NCI-H510A (cell line): ENCODE data around the gene ZNF740.

Experiments
- DNase-seq: peaks from one replicate; lab custom pipeline; 2025; lab: John Stamatoyannopoulos, UW

Gene ZNF740

DNA sequence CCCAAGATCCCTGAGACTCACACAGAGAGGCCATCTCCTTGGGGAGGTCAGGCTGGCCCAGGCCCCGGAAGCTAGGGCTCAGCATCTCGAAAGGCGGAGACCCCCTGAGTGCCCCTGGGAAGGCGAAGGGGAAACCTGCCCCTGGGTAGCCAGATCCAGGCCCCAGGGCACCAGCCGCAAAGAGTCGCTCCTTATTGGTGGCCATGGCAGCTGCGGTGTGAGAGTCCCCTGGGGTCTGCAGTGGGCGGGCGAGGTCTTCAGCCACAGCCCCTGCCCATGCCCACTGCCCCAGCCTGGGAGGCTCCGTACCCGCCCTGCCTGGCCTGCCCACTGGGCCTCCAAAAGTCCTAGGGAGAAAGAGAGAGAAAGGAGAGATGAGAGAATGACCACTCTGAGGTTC lies 46.8 kb downstream of the ZNF740 start:
- DNase-seq = no peak

GRCh38 chr12:53227836-53228235 lies 47.3 kb downstream of the ZNF740 start:
- DNase-seq = no peak

GRCh38 chr12:53229454-53229853 lies 48.9 kb downstream of the ZNF740 start:
- DNase-seq = no peak

DNA sequence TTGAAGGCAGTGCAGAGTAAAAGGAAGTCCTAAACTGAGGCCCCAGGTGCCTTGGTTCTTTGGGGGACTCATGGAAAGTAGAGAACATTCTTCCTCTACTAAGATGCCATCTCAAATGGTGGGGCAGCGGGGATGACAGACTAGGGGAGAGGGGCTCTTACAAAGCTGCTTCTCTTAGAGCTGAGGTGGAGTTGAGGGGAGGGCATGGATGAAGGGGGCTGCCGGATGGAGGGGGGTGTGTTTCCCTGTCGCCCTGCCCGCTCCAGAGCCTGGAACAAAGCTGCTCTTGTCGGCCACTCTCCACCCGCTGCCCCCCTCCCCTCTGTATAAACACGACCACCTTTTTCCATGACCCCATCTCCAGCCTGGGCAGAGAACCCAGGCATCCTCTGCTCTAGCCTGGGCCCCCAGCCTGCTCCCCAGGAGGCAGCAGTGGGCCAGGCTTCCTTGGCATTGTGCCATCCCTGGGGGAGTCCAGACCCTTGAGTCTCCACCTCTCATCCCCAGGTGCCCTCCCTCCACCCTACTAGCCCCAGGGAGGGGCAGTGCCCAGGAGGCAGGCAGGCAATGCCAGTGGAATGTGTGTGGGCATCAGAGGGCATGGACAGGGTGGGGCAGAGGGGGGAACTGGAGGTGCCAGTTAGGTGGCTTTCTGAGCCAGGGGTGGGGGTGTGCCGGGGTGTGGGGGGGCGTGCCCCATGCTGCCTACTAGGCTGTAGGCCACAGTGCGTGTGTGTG lies 49.8 kb downstream of the ZNF740 start:
- no peak for DNase-seq

DNA sequence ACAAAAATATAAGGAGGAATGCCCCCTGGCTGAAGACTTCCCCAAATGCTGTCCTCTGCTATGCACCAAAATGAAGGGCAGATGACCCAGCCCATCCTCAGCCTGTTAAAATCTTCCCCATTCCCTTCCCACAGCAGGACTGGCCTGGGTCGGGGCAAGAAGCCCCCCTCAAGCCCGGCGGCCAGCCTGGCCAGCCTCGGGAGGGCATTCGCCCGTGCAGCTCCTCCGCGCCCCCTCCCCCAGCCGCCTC lies 51.1 kb downstream of the ZNF740 start:
- DNase-seq = no peak

DNA sequence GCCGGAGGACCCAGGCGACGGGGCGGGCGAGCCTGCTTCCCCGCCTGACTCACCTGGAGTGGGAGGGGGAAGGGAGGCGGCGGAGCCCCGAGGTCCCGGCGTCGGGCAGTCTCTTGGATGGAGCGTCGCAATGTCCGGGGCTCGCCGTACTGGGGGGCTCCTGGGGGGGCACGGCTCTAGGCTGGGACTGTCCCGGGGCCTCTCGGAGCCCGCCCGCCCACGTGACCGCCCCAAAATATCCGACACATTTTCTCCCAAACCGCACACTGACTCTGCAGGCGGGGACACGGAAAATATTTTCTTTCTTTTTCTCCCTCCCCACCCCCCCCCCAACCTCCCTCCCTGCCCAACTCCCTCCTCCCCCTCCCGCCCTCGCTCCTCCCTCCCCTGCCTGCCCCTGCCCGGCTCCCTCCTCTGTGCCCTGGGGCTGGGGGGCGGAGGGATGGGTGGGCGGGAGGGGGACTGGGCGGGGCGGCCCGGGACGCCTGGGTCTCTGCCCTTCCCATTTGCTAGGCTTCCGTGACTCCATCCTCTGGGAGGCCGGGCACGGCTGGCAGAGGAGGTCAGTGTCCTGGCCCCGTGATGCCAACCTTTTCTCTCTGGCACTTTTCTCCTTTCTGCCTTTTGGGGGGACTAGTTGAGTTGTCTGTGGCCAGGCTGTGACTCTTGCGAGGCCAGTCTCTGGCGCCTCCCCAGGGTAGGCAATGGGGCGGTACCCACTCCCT lies 51.6 kb downstream of the ZNF740 start, which contains the start of gene RARG:
Gene RARG, minus strand, starts transcription at position 289 of the 725 bp plus-strand sequence. CDS start 4,664 bp downstream, outside the sequence.
- DNase-seq = peak; percentile 32

- DNase-seq = no peak
Observed at GRCh38 chr12:53232646-53233461, 52.3 kb downstream of the ZNF740 start.

- DNase-seq = no peak
Observed at GRCh38 chr12:53233671-53234121, 53.2 kb downstream of the ZNF740 start.

DNA sequence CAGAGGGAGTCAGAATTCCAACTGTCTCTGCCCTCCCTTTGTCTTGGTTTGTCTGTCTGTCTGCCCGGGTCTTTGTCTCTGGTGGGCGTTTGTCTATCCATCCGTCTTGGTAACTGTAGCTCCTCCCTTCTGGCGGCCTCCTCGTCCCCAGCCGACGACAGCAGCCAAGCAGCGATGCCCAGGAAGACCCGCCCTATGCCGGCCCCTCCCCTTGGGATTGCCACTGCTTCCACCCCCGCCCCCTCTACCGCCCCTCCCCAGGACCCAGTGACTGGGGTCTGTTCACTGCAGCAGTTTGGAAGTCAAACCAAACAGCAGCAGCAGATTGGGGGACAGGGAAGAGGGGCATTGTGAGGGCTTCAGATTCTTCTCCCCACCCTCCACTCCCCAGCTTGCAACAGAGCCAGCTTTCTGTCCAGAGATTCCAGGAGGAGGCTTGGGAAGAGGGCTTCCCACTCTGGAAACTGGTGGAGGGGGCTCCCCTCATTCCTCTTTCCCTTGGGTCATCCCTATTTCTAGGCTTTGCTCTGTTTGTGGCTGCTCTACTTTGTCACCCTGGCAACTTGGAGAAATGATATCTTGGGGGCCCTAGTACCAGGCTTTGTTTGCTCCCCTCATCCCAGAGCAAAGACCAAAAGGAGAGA lies 53.9 kb downstream of the ZNF740 start:
- DNase-seq = no peak

DNA sequence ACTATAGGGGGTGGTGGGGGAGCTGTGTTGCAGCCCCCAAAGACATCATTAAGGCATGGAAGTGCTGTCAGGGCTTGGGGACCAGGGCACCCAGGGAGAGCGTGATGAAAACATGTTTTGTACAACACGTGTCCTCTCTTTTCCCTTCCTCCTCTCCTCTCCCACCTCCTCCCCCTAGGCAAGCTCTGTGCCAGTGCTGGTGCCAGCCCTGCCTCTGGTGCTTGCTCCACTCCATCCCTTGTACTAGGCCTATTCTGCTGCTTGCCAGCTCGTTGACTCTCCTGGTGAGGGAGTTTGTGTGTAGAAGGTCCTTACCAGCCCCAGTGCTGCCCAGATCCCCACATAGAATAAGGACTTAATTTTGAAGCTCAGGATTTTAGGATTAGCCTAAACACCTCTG lies 54.6 kb downstream of the ZNF740 start:
- no peak for DNase-seq

- DNase-seq = no peak
Observed at GRCh38 chr12:53235742-53236442, 55.4 kb downstream of the ZNF740 start.

DNA sequence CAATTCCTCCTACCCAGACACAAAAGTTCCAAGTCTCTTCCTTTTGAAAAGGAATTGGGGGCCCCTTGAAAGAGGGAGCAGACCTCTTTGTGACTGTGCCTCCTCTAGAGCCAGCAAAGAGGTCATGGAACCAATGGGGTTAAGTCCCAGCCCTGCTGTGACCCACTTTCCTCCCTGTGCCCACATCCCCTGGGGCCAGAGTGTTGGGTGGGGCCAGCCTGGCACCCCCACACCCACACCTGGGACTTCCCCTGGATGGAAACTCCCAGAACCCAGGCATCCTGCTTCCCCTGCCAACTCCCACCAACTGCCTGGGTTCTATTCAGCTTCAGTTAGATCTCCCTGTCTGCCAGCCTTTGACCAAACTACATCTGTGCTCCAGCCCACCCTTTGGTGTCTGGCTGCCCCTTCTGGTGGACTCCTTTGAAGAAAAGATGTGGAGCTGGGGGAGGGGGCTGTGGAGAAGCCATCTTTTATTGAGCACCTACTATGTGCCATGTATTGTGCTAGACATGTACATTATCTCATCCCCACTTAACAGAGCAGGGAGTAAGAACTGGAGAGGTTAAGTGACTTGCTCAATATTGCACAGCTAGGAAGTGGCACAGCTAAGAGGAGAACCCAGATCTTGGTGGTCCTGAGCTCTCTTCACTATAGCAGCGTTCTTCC lies 56.1 kb downstream of the ZNF740 start:
- DNase-seq = no peak

DNA sequence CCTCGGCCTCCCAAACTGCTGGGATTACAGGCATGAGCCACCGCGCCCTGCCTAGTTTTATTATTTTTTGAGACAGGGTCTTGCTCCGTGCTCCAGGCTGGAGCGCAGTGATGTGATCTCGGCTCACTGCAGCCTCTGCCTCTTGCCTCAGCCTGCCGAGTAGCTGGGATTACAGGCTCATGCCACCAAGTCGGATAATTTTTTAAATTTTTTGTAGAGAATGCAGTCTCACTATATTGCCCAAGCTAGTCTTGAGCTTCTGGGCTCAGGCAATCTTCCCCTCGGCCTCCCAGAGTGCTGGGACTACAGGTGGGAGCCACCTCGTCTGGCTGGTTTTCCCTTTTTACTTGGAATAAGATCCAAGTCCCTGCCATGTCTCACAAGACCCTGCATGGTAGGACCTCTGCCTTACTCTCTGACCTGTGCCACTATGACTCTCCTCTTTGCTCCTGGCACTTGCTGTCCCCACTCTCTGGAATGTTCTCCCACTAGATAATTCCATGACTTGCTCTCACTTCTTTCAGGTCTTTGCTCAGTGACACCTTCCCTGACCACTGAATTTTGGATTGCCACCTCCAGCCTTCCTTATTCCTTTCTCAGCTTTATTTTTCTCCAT lies 59.2 kb downstream of the ZNF740 start:
- DNase-seq = no peak

DNA sequence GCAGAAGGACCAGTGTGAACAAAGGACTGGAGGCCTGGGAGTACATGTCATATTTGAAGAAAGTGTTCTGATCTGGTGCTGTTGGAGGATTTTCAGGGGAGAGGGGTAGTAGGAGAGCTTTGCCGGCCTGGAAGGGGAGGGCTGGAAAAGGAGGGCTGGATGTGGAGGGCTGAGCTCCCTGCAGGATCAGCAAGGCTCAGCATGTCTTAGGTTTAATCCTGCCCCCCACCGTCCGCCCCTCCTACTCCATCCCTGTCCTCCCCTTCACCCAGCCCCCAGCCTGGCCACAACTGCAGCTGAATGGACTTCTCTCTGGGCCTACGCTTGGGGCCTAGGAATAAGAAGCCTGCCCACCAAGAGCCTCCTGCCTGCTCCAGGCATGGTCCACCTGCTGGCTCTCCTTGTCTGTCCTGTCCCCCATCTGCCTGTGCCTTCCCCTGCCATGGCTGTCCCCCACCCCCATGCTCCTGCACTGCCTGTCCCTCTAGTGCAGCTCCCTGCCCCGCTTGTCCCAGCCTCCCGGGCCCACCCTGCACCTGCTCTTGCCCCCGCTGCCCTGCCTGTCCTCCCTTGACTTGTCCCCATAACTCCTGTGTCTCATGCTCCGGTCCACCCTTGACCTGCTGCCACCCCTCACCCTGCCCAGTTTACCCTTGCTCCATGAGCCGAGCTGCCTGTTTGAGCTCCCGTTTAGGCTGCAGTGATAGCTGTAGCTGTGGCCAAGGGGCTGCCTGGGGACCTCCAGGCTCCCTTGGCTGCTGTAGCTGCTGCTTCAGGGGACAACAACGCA lies 61.3 kb downstream of the ZNF740 start:
- no peak for DNase-seq

- DNase-seq = no peak
Observed at GRCh38 chr12:53244337-53244736, 63.8 kb downstream of the ZNF740 start.
